ENCODE data around the gene HS3ST5. TPM values are rescaled to one million over a fixed set of nuclear protein-coding genes. Genes with fewer than 3 reads are reported as not detected.

Gene HS3ST5
- total RNA-seq, 1 experiment from 2014 or later: not detected

- DNase-seq (ENCODE audit: low read depth, low spot score) (no peak), ATAC-seq (no peak)
- no TSS peak for BruUV-seq (replicated peaks)
- ChIA-PET CTCF (no interaction called here), RAD21 (ENCODE audit: low non-redundant PET in 1 of 2, low total read pairs in 2 of 2, uncharacterized antibody in 2 of 2, unreplicated experiment in 2 of 2) (no interaction called here), POLR2A (interaction anchor here (1.1 kb wide), 1 partner anchor 15 kb away, joined by 4 read pairs; no protein-coding TSS in a partner anchor)
- Histone ChIP-seq H3K9me2 (ENCODE audit: insufficient read depth) (no peaks in the 10 kb centered on the region), H2AFZ (ENCODE audit: low read depth, low read length, poor library complexity, severe bottlenecking) (no peak overlapping the region), H3K4me3 (replicated peaks in 1 of 2; ENCODE audit: low read depth in 1 of 2, low read length in 2 of 2) (no peak overlapping the region), H3K27me3 (ENCODE audit: insufficient read depth, low read length) (no peaks in the 10 kb centered on the region), H3K4me1 (ENCODE audit: control insufficient read depth in 1 of 2, insufficient read depth in 2 of 2, low read length in 2 of 2) (peaks cover 11 to 33% of the 10 kb centered on the region in 2 experiments), H3K79me2 (ENCODE audit: insufficient read depth, low read length) (no peaks in the 10 kb centered on the region), H3K36me3 (ENCODE audit: control insufficient read depth in 1 of 2, insufficient read depth in 2 of 2, low read length in 2 of 2) (no peaks in the 10 kb centered on the region), H3K4me2 (ENCODE audit: low read length) (no peak overlapping the region), H3K9ac (ENCODE audit: low read length) (no peak overlapping the region), H3K27ac (ENCODE audit: low read depth, low read length) (no peak overlapping the region), H4K20me1 (ENCODE audit: insufficient read depth) (no peaks in the 10 kb centered on the region), H3K9me3 (ENCODE audit: control insufficient read depth in 1 of 2, insufficient read depth in 1 of 2, low read depth in 1 of 2, low read length in 2 of 2) (no peaks in the 10 kb centered on the region)
- no peak for TF ChIP-seq ZBTB33 (IDR thresholded peaks at IDR 0.05; ENCODE audit: extremely low read depth, insufficient replicate concordance, low read length)
- no peak for TF ChIP-seq TCF7L2 (IDR thresholded peaks at IDR 0.05; ENCODE audit: borderline replicate concordance, extremely low read depth, insufficient read depth, insufficient read length)
- no peak for TF ChIP-seq EZH2phosphoT487 (IDR thresholded peaks at IDR 0.05; ENCODE audit: borderline replicate concordance)
- no peak for TF ChIP-seq REST (IDR thresholded peaks at IDR 0.05; ENCODE audit: low read depth)
- no peak for TF ChIP-seq FOSL1 (IDR thresholded peaks at IDR 0.05; ENCODE audit: low read depth)
- TF ChIP-seq EGR1 (IDR thresholded peaks at IDR 0.05; ENCODE audit: low read depth): no peak
- no peak for TF ChIP-seq ZNF274 (IDR thresholded peaks at IDR 0.05; ENCODE audit: low read depth, low read length)
- TF ChIP-seq YY1 (IDR thresholded peaks at IDR 0.05; ENCODE audit: extremely low read depth, insufficient replicate concordance, low read depth, low read length): no peak
- TF ChIP-seq CEBPB (IDR thresholded peaks at IDR 0.05; ENCODE audit: low read depth): no peak
- TF ChIP-seq POLR2AphosphoS5 (IDR thresholded peaks at IDR 0.05; ENCODE audit: low read depth, low read length): no peak
- no peak for TF ChIP-seq POLR2A (IDR thresholded peaks at IDR 0.05; ENCODE audit: borderline replicate concordance, extremely low read depth, insufficient read depth, insufficient read length)
- TF ChIP-seq CBX3 (IDR thresholded peaks at IDR 0.05; ENCODE audit: low read depth): no peak
- TF ChIP-seq ELF1 (IDR thresholded peaks at IDR 0.05; ENCODE audit: borderline replicate concordance, low read depth): no peak
- TF ChIP-seq, protein P1, sequence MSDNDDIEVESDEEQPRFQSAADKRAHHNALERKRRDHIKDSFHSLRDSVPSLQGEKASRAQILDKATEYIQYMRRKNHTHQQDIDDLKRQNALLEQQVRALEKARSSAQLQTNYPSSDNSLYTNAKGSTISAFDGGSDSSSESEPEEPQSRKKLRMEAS (IDR thresholded peaks at IDR 0.05): no peak
- TF ChIP-seq SIN3A (IDR thresholded peaks at IDR 0.05; ENCODE audit: low read depth): no peak
- intact Hi-C loops (cut with micrococcal nuclease): no loop called here
Measured at GRCh38 chr6:114010540-114010939, 332.3 kb downstream of the HS3ST5 start.

All from HCT116 (cell line).